Endothelial cell (in vitro differentiated cells): Measurements from ENCODE around the gene MCRS1. TPM values are rescaled to one million over a fixed set of nuclear protein-coding genes. Genes with fewer than 3 reads are reported as not detected.
A peak's percentile ranks its signal among the peaks of the same experiment; 100 is the strongest.
"Not testable (repeated sequence)": the region's sequence is repeated elsewhere in the genome, so short reads cannot be mapped to it uniquely, and the experiment has no call there.

ENCODE experiments used
- DNase-seq: peaks from one replicate; pipeline ENCODE4 v3.0.0; 2021; ENCODE audit warnings: low spot score
- H3K27ac Mint-ChIP-seq: one replicate; pipeline ENCODE4 v1.8.0; 2021; ENCODE audit warnings: mixed read lengths, inconsistent platforms; ENCODE audit not compliant: unreplicated experiment
- H3K27me3 Mint-ChIP-seq: one replicate; pipeline ENCODE4 v1.8.0; 2021; ENCODE audit warnings: mild to moderate bottlenecking, moderate library complexity, mixed read lengths, inconsistent platforms; ENCODE audit not compliant: unreplicated experiment
- H3K36me3 Mint-ChIP-seq: one replicate; pipeline ENCODE4 v1.8.0; 2021; ENCODE audit warnings: mild to moderate bottlenecking, low read depth, mixed read lengths, inconsistent platforms; ENCODE audit not compliant: unreplicated experiment
- H3K4me1 Mint-ChIP-seq: one replicate; pipeline ENCODE4 v1.8.0; 2021; ENCODE audit warnings: mild to moderate bottlenecking, mixed read lengths, inconsistent platforms; ENCODE audit not compliant: unreplicated experiment
- H3K4me3 Mint-ChIP-seq: one replicate; pipeline ENCODE4 v1.8.0; 2021; ENCODE audit warnings: mild to moderate bottlenecking, mixed read lengths, inconsistent platforms; ENCODE audit not compliant: unreplicated experiment
- H3K9me3 Mint-ChIP-seq: one replicate; pipeline ENCODE4 v1.8.0; 2021; ENCODE audit warnings: mixed read lengths, inconsistent platforms; ENCODE audit not compliant: unreplicated experiment
- CTCF ChIP-seq: fragments of 200-600 bp; sonication (generic); IDR thresholded peaks from one replicate; pipeline ENCODE4 v1.5.0; 2021; ENCODE audit warnings: antibody characterized with exemption; ENCODE audit not compliant: unreplicated experiment
- long read RNA-seq: library from polyadenylated mRNA; unstranded; transcript quantifications from one replicate; pipeline ENCODE4 v2.0.0, GENCODE V29; 2020; ENCODE audit not compliant: unreplicated experiment
- total RNA-seq: library from RNA; stranded (reverse); fragmentation: NEBNext Ultra II Directional; extraction: Animal tissue kit (Norgen Biotek cat#: 25700); gene quantifications from one replicate; pipeline ENCODE4 v1.2.1, GENCODE V29; 2021; ENCODE audit not compliant: unreplicated experiment

Gene MCRS1
- total RNA-seq: 60.8 TPM
- long read RNA-seq, transcript MCRS1-211 (16 exons, 1,936 nt): minor isoform, 5 of 104 reads
- long read RNA-seq, transcript MCRS1-201 (15 exons, 1,928 nt): major isoform, 81 of 104 reads
- long read RNA-seq, partial matches to known transcripts: 10 of 104 reads
- long read RNA-seq, other reads (novel, unspliced or antisense): 8 of 104 reads

- Mint-ChIP-seq H3K9me3 (no peaks in the 10 kb centered on the region), H3K4me3 (peak within 1 kb of the TSS; percentile 98), H3K4me1 (peaks cover 24% of the 10 kb centered on the region), H3K27ac (peak within 1 kb of the TSS; percentile 98), H3K27me3 (peaks cover 7% of the 10 kb centered on the region), H3K36me3 (peaks cover 3% of the 10 kb centered on the region)
- TF ChIP-seq CTCF: no peak
- DNase-seq: peak; percentile 77
These were observed at the start of gene MCRS1 for GRCh38 chr12:49567611-49568441. Gene MCRS1 (minus strand): TSS chr12:49568142. CDS start chr12:49566731, 1,411 bp downstream.

GRCh38 chr12:49616533-49617219 is 48.7 kb upstream of the MCRS1 start:
- Mint-ChIP-seq H3K9me3 (no peaks in the 10 kb centered on the region), H3K27me3 (peaks cover 3% of the 10 kb centered on the region), H3K4me3 (no peak overlapping the region), H3K27ac (no peak overlapping the region), H3K4me1 (peaks cover 7% of the 10 kb centered on the region), H3K36me3 (no peaks in the 10 kb centered on the region)
- no peak for TF ChIP-seq CTCF
- no peak for DNase-seq

GRCh38 chr12:49615725-49616124 is 47.8 kb upstream of the MCRS1 start:
- no peak overlapping the region for H3K27ac Mint-ChIP-seq
- peaks cover 2% of the 10 kb centered on the region for H3K27me3 Mint-ChIP-seq
- no peaks in the 10 kb centered on the region for H3K36me3 Mint-ChIP-seq
- peaks cover 3% of the 10 kb centered on the region for H3K4me1 Mint-ChIP-seq
- no peaks in the 10 kb centered on the region for H3K9me3 Mint-ChIP-seq
- no peak for TF ChIP-seq CTCF
- H3K4me3 Mint-ChIP-seq: no peak overlapping the region
- no peak for DNase-seq

- peaks cover 2% of the 10 kb centered on the region for H3K27me3 Mint-ChIP-seq
- H3K27ac Mint-ChIP-seq: no peak overlapping the region
- no peak for DNase-seq
- no peak for TF ChIP-seq CTCF
- H3K9me3 Mint-ChIP-seq: no peaks in the 10 kb centered on the region
- peaks cover 3% of the 10 kb centered on the region for H3K4me1 Mint-ChIP-seq
- H3K4me3 Mint-ChIP-seq: no peak overlapping the region
- no peaks in the 10 kb centered on the region for H3K36me3 Mint-ChIP-seq
These were observed 44.3 kb upstream of the MCRS1 start for GRCh38 chr12:49612210-49612609.

- not testable (repeated sequence) for H3K4me3 Mint-ChIP-seq, H3K27me3 Mint-ChIP-seq, DNase-seq, H3K9me3 Mint-ChIP-seq, H3K27ac Mint-ChIP-seq, H3K4me1 Mint-ChIP-seq, H3K36me3 Mint-ChIP-seq
These were observed 42.8 kb upstream of the MCRS1 start for GRCh38 chr12:49610785-49611184.
